ENCODE measurements around the gene UBE4B. TPM values are rescaled to one million over a fixed set of nuclear protein-coding genes. Genes with fewer than 3 reads are reported as not detected.

UBE4B gene
- total and polyA plus RNA-seq, 2 of the 13 experiments (the other 11 are each of a cell fraction or from before 2014, with no cell fraction given): 15.2 to 24.8 TPM

- TF ChIP-seq HDAC6 (IDR thresholded peaks at IDR 0.05; ENCODE audit: low read depth, low read length) (no peak), SOX6 (IDR thresholded peaks at IDR 0.05) (no peak), SOX6 (CRISPR knock-in tag; IDR thresholded peaks at IDR 0.05) (peak; percentile 34), ZMAT3 (CRISPR knock-in tag; conservative IDR thresholded peaks at IDR 0.05) (0 out of 2 replicates have a peak, but pooled peaks have one; percentile 41), FOXK1 (CRISPR knock-in tag; IDR thresholded peaks at IDR 0.05; ENCODE audit: borderline replicate concordance, low read depth) (peak; percentile 6; the same call in 1 of the 2 replicates), POGZ (CRISPR knock-in tag; IDR thresholded peaks at IDR 0.05) (no peak), PHF20 (CRISPR knock-in tag; IDR thresholded peaks at IDR 0.05) (0 out of 2 replicates have a peak, but pooled peaks have one; percentile 30)
Measured at GRCh38 chr1:10211805-10212410, 179.2 kb downstream of the UBE4B start (continued).

GRCh38 chr1:10212476-10212875 is 179.7 kb downstream of the UBE4B start:
- Histone ChIP-seq H3K4me1 (ENCODE audit: insufficient read depth, low read length) (peaks cover 56% of the 10 kb centered on the region), H3K36me3 (replicated peaks in 1 of 2; ENCODE audit: control insufficient read depth in 1 of 2, insufficient read depth in 2 of 2, low read length in 2 of 2) (no peaks in the 10 kb centered on the region), H3K9me3 (ENCODE audit: low read length) (no peaks in the 10 kb centered on the region), H3K4me2 (ENCODE audit: low read depth, low read length) (peak overlapping the region; percentile 90), H3K79me2 (ENCODE audit: insufficient read depth, low read length) (peaks cover 56% of the 10 kb centered on the region), H3K9ac (ENCODE audit: insufficient read depth, low read depth, low read length) (peak overlapping the region; percentile 88), H3K4me3 (replicated peaks in 1 of 3; ENCODE audit: insufficient read depth in 1 of 3, low read depth in 2 of 3, low read length in 3 of 3) (peak overlapping the region; percentile 89 to 93 (median 91); a peak in 4 of 6 replicates), H4K20me1 (ENCODE audit: insufficient read depth, low read length) (peaks cover 32% of the 10 kb centered on the region), H2AFZ (ENCODE audit: low read length) (no peak overlapping the region), H3K27me3 (ENCODE audit: control insufficient read depth in 1 of 2, insufficient read depth in 2 of 2, low read length in 2 of 2) (no peaks in the 10 kb centered on the region; a peak in 1 of 5 replicates), H3K27ac (ENCODE audit: extremely low read length, insufficient read depth, low read length) (peak overlapping the region; percentile 86)
- WGBS (ENCODE audit: low lambda C conversion rate): 81% methylated on average over 1 of the region's 1 CpG
- no peak for TF ChIP-seq HMGA1 (CRISPR knock-in tag; conservative IDR thresholded peaks at IDR 0.05)
- TF ChIP-seq ZNF770 (CRISPR knock-in tag; IDR thresholded peaks at IDR 0.05): peak; percentile 54; the same call in 1 of the 2 replicates
- in situ Hi-C loops (cut with HindIII; ENCODE audit: extremely low pct_ligation_motif_present, low pct_unique_long_range_greater_than_20kb) (no loop called here), intact Hi-C loops (cut with micrococcal nuclease; ENCODE audit: unreplicated experiment) (loop anchor here (5.0 kb wide), 1 partner anchor 40 kb away; no protein-coding TSS in a partner anchor)
- ChIA-PET POLR2A (interaction anchor here (1.3 to 1.5 kb wide), 2 partner anchors 10 to 41 kb away, joined by 4 to 5 read pairs; no protein-coding TSS in a partner anchor), CTCF (ENCODE audit: low intra/inter-chr PET ratio, low total read pairs) (no interaction called here)
- FAIRE-seq: no peak
- no peak for DNase-seq (ENCODE audit: low spot score)
- no peak for ATAC-seq
- no TSS peak for BruUV-seq (replicated peaks)

Data from HepG2 (cell line).